GM12878 (cell line): ENCODE results near the gene FOXI1. TPM values are rescaled to one million over a fixed set of nuclear protein-coding genes. Genes with fewer than 3 reads are reported as not detected.

Source experiments
- ATAC-seq: fragments of 200-7000 bp; cut with Tn5 transposase; 3 replicates; pipeline ENCODE4 v1.9.1; 2020; ENCODE audit warnings: mild to moderate bottlenecking, moderate library complexity
- BruUV-seq: library from RNA; stranded (reverse); fragments of 400-500 nt; replicated peaks from 2 replicates; lab custom pipeline; 2021; lab: Mats Ljungman, UMichigan
- CTCF ChIA-PET: fragments of 300-600 bp; sonication (Branson Sonifier 250); formaldehyde crosslinking; extraction: SDS; loops from one replicate; lab custom pipeline; 2021; ENCODE audit warnings: inconsistent platforms; lab: Yijun Ruan, JAX
- POLR2A ChIA-PET: fragments of 350-600 bp; formaldehyde crosslinking; extraction: SDS; loops from one replicate; lab custom pipeline; 2021; ENCODE audit warnings: inconsistent platforms; lab: Charles Lee
- RAD21 ChIA-PET: fragments of 300-600 bp; sonication (Branson Sonifier 250); formaldehyde crosslinking; loops from one replicate; lab custom pipeline; 2023; ENCODE audit warnings: antibody characterized with exemption; ENCODE audit not compliant: unreplicated experiment; lab: Charles Lee
- SMC1A ChIA-PET: fragments of 300-600 bp; sonication (Branson Sonifier 250); formaldehyde crosslinking; loops from one replicate; lab custom pipeline; 2023; ENCODE audit not compliant: unreplicated experiment, uncharacterized antibody; lab: Charles Lee
- DNase-seq: peaks from one replicate; pipeline ENCODE4 v3.0.0-alpha.2; 2011; ENCODE audit warnings: low read depth, low spot score
- FAIRE-seq: peaks from 3 replicates; lab custom pipeline; 2011; peaks lifted over from hg19 to GRCh38; lab: Jason Lieb, UNC
- H2AFZ ChIP-seq: 2 replicates; pipeline ENCODE4 v1.6.0; 2011; ENCODE audit warnings: low read depth, low read length, control low read depth; ENCODE audit not compliant: control insufficient read depth
- H3K27ac ChIP-seq: 2 replicates; pipeline ENCODE4 v1.5.1; 2011; ENCODE audit warnings: control low read depth; ENCODE audit not compliant: control insufficient read depth, insufficient read depth
- H3K27me3 ChIP-seq, 2 experiments: replicated peaks in 1 of 2; 2 replicates each; pipeline versions ENCODE4 v1.6.0 to v1.6.1; 2011; ENCODE audit warnings: low read length in 1 of 2; ENCODE audit not compliant: control insufficient read depth in 2 of 2, insufficient read depth in 2 of 2
- H3K36me3 ChIP-seq, 2 experiments: 2 replicates each; pipeline ENCODE4 v1.5.1; 2011; ENCODE audit warnings: low read length in 1 of 2; ENCODE audit not compliant: control insufficient read depth in 2 of 2, insufficient read depth in 2 of 2
- H3K4me1 ChIP-seq: 2 replicates; pipeline ENCODE4 v1.6.1; 2011; ENCODE audit warnings: mild to moderate bottlenecking, low read length, moderate library complexity, mixed read lengths; ENCODE audit not compliant: control insufficient read depth, insufficient read depth
- H3K4me2 ChIP-seq: 2 replicates; pipeline ENCODE4 v1.6.0; 2011; ENCODE audit warnings: control low read depth; ENCODE audit not compliant: control insufficient read depth, insufficient read depth
- H3K4me3 ChIP-seq: fragments of 200-600 bp; sonication (generic); 2 replicates; pipeline ENCODE4 v1.5.1; 2016
- H3K79me2 ChIP-seq: 2 replicates; pipeline ENCODE4 v1.6.0; 2011; ENCODE audit warnings: low read length; ENCODE audit not compliant: control insufficient read depth, insufficient read depth
- H3K9ac ChIP-seq: 2 replicates; pipeline ENCODE4 v1.8.0; 2011; ENCODE audit warnings: low read length, control low read depth, mixed read lengths; ENCODE audit not compliant: control insufficient read depth, insufficient read depth
- H3K9me3 ChIP-seq: replicated peaks from 3 replicates; pipeline ENCODE4 v1.5.1; 2011; ENCODE audit warnings: mild to moderate bottlenecking, low read length; ENCODE audit not compliant: control insufficient read depth, insufficient read depth
- H4K20me1 ChIP-seq: 2 replicates; pipeline ENCODE4 v1.6.0; 2011; ENCODE audit not compliant: control insufficient read depth, insufficient read depth
- ATF2 ChIP-seq: IDR thresholded peaks from 2 replicates; pipeline ENCODE4 v1.6.1; 2012; ENCODE audit warnings: low read length, inconsistent platforms
- CBFB ChIP-seq: IDR thresholded peaks from 2 replicates; pipeline ENCODE4 v1.6.1; 2016; ENCODE audit warnings: antibody characterized with exemption, low read depth
- CHD4 ChIP-seq: fragments of 200-600 bp; sonication (generic); IDR thresholded peaks from 2 replicates; pipeline ENCODE4 v1.6.1; 2016; ENCODE audit warnings: mild to moderate bottlenecking
- ELK1 ChIP-seq: IDR thresholded peaks from 2 replicates; pipeline ENCODE4 v1.6.1; 2012; ENCODE audit warnings: low read depth, low read length, improper control_type of control experiment
- FOXK2 ChIP-seq: fragments of 450-650 bp; IDR thresholded peaks from 2 replicates; pipeline ENCODE4 v1.6.1; 2017; ENCODE audit warnings: mild to moderate bottlenecking, moderate library complexity
- LARP7 ChIP-seq: fragments of 450-650 bp; IDR thresholded peaks from 2 replicates; pipeline ENCODE4 v1.6.1; 2017; ENCODE audit warnings: mild to moderate bottlenecking
- PRDM15 ChIP-seq: fragments of 450-650 bp; formaldehyde crosslinking; IDR thresholded peaks from 2 replicates; pipeline ENCODE4 v1.4.0; 2020; ENCODE audit warnings: mild to moderate bottlenecking, moderate library complexity
- SP1 ChIP-seq: IDR thresholded peaks from one replicate; pipeline ENCODE4 v1.6.1; 2011; ENCODE audit warnings: low read depth, low read length
- SRF ChIP-seq, 2 experiments: IDR thresholded peaks; 2 replicates each; pipeline ENCODE4 v1.6.1; 2011; ENCODE audit warnings: low read depth in 2 of 2, low read length in 2 of 2, mild to moderate bottlenecking in 1 of 2, moderate library complexity in 1 of 2
- TCF7 ChIP-seq: IDR thresholded peaks from 2 replicates; pipeline ENCODE4 v1.6.1; 2014; ENCODE audit warnings: antibody characterized with exemption, borderline replicate concordance
- ZZZ3 ChIP-seq: IDR thresholded peaks from 2 replicates; pipeline ENCODE4 v1.6.1; 2011; ENCODE audit warnings: low read depth; ENCODE audit not compliant: control insufficient read depth, insufficient read length
- WGBS: methylation state at CpG from one replicate; pipeline ENCODE4 v1.1.6; 2016; ENCODE audit warnings: low lambda C conversion rate; ENCODE audit not compliant: insufficient replicate concordance, insufficient coverage; ENCODE audit errors: missing lambda C conversion rate; 5-methylcytosine and 5-hydroxymethylcytosine counted together
- in situ Hi-C: fragments of 300-500 bp; cut with MboI; formaldehyde crosslinking; loops from 9 replicates; pipeline ENCODE4 v1.14.3; 2018; ENCODE audit warnings: mixed read lengths
- intact Hi-C: fragments of 100-400 bp; cut with micrococcal nuclease; formaldehyde crosslinking; loops from one replicate; pipeline ENCODE4 v1.14.2; 2022; ENCODE audit not compliant: unreplicated experiment
- polyA plus RNA-seq, 11 experiments: library from polyadenylated mRNA; depleted of rRNA in 4 of 11; unstranded in 6 of 11; stranded (reverse) in 5 of 11; fragments of >200 nt; fragmentation: Nextera tagmentation in 4 of 11; fragmentation: Illumina TruSeq in 1 of 11; extraction: Ambion mirVana in 4 of 11; extraction: Trizol in 1 of 11; gene quantifications; 1 replicate in 1 of 11; 2 replicates in 10 of 11; pipeline versions ENCODE4 v1.2.1 to v1.2.3, GENCODE V29; 2011 to 2016; ENCODE audit warnings: inconsistent platforms in 2 of 11, missing spikeins in 2 of 11, low read depth in 1 of 11
- total RNA-seq, 4 experiments: library from RNA; depleted of rRNA in 3 of 4; stranded (reverse); fragments of >200 nt in 3 of 4; fragmentation: Illumina TruSeq in 1 of 4; extraction: Trizol in 1 of 4; gene quantifications; 2 replicates each; pipeline versions ENCODE4 v1.2.1 to v1.2.3, GENCODE V29; 2013 to 2021

Gene FOXI1
- total and polyA plus RNA-seq, 10 of the 15 experiments (the other 5 are each of a cell fraction or from before 2014, with no cell fraction given), result not detected

- POLR2A ChIA-PET, result no interaction called here
- H3K4me2 ChIP-seq, result no peak overlapping the region
- H2AFZ ChIP-seq, result no peak overlapping the region
- CTCF ChIA-PET, result no interaction called here
- no peaks in the 10 kb centered on the region for H3K79me2 ChIP-seq
- RAD21 ChIA-PET, result no interaction called here
- SMC1A ChIA-PET, result no interaction called here
- DNase-seq, result no peak
- no peaks in the 10 kb centered on the region for H3K9me3 ChIP-seq
- BruUV-seq, result no TSS peak
- no peak overlapping the region for H3K9ac ChIP-seq
- no peak for ATAC-seq
- H3K27me3 ChIP-seq, result no peaks in the 10 kb centered on the region
- 94% methylated on average over 13 of the region's 13 CpGs for WGBS
- intact Hi-C loops, result loop anchor here (10.0 kb wide), 1 partner anchor 374 kb away; no protein-coding TSS in a partner anchor
- no peaks in the 10 kb centered on the region for H3K4me1 ChIP-seq
- H4K20me1 ChIP-seq, result no peaks in the 10 kb centered on the region
- no peak for TF ChIP-seq ELK1
- no peak overlapping the region for H3K27ac ChIP-seq
- FAIRE-seq, result no peak
- peaks cover 45 to 56% of the 10 kb centered on the region in 2 experiments; a peak in 3 of 4 replicates for H3K36me3 ChIP-seq
- in situ Hi-C loops, result no loop called here
- no peak overlapping the region for H3K4me3 ChIP-seq
Measured at GRCh38 chr5:170078931-170079330, 26.8 kb upstream of the FOXI1 start.

GRCh38 chr5:170080217-170080616 lies 25.5 kb upstream of the FOXI1 start:
- RAD21 ChIA-PET, result no interaction called here
- TF ChIP-seq CBFB, result no peak
- no peak for TF ChIP-seq FOXK2
- no peak for TF ChIP-seq CHD4
- no peak for TF ChIP-seq PRDM15 (CRISPR knock-in tag)
- no peak for TF ChIP-seq ATF2
- TF ChIP-seq SRF (IDR thresholded peaks at IDR 0.05; ENCODE audit: low read depth in 2 of 2, low read length in 2 of 2), result no peak
- no peak for TF ChIP-seq SP1
- TF ChIP-seq LARP7, result no peak
- no peak for TF ChIP-seq ZZZ3
- no peak for TF ChIP-seq TCF7

More at GRCh38 chr5:170080217-170080616, 25.5 kb upstream of the FOXI1 start:
- Histone ChIP-seq H3K4me3 (no peak overlapping the region), H3K27me3 (no peaks in the 10 kb centered on the region), H3K9ac (no peak overlapping the region), H3K79me2 (no peaks in the 10 kb centered on the region), H4K20me1 (no peaks in the 10 kb centered on the region), H3K36me3 (peaks cover 42 to 57% of the 10 kb centered on the region in 2 experiments; a peak in 3 of 4 replicates), H3K9me3 (no peaks in the 10 kb centered on the region), H3K4me2 (no peak overlapping the region), H2AFZ (no peak overlapping the region), H3K27ac (no peak overlapping the region), H3K4me1 (no peaks in the 10 kb centered on the region)
- DNase-seq (no peak), ATAC-seq (no peak), FAIRE-seq (no peak)
- WGBS, result 100% methylated on average over 1 of the region's 1 CpG
- ChIA-PET POLR2A (no interaction called here), CTCF (no interaction called here), SMC1A (no interaction called here)
- no TSS peak for BruUV-seq
- in situ Hi-C loops (no loop called here), intact Hi-C loops (no loop called here)
